HG03064 (cell line): ENCODE results near the gene DOCK10.

ENCODE experiments used
- ATAC-seq: cut with Tn5 transposase; IDR thresholded peaks from one replicate; pipeline ENCODE4 v1.9.1; 2021; ENCODE audit warnings: low read depth; ENCODE audit not compliant: unreplicated experiment

The DOCK10 gene

DNA sequence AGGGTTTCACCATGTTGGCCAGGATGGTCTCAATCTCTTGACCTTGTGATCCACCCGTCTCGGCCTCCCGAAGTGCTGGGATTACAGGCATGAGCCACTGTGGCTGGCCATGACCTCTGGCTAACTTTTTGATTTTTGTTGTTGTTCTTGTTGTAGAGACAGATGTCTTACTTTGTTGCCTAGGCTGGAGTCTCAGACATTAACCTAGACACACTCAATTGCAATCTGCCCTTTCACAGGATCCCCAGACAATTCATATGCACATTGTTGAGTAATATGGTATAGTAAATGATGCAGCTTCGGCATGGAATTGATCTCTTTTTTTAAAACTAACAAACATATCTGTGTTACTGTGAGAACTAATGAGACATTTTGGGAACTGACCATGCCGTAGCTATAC lies 195.6 kb downstream of the DOCK10 start:
- no peak for ATAC-seq

DNA sequence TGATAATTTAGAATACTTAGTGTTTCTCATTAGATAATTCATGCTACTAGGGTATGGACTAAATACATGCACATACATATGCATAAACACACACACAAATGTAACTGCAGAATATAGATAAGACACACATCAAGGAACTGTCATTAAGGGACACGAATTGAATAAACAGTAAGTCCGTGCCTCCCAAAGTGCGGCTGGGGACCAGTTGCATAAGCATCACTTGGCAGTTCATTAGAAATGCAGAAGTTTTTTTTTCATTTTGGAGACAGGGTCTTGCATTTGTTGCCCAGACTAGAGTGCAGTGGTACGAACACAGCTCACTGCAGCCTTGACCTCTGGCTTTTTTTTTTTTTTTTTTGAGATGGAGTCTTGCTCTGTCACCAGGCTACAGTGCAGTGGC lies 196.1 kb downstream of the DOCK10 start:
- ATAC-seq = no peak

DNA sequence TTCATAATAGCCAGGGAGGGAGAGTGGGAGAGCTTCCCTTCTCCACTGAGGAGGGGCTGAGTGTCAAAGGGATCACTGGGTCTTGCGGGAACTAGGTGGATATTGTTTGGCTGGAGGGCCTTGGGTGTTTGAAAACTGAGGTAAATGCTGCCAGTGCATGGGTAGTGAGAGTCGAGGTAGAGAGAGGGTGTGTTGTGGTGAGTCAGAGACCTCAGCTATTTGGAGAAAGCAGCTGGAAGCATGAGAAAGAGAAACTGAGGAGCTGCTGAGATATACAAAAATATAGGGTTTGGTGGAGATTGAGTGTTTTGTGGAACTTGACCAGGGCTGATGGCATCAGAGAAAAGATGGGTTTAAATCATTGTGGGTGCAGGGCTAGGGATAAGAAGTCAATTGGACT lies 199.1 kb downstream of the DOCK10 start:
- no peak for ATAC-seq

DNA sequence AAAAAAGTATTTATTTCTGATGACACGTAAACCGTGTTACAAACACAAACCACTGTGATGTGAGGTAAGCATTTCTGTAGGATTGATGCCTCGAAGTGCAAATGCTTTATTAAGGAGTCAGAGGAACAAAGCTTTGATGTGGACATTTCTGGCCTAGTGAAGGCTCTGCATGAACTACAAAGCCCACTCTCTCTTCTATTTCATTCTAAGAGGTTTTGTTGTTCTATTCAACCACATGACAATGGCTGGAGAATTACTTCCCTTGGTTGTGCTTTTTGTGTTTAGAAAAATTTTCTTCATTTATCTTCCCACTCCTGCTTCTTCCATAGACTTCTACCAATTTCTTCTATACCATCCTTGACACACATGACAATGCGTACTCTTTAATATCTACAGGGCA lies 200.4 kb downstream of the DOCK10 start:
- no peak for ATAC-seq

DNA sequence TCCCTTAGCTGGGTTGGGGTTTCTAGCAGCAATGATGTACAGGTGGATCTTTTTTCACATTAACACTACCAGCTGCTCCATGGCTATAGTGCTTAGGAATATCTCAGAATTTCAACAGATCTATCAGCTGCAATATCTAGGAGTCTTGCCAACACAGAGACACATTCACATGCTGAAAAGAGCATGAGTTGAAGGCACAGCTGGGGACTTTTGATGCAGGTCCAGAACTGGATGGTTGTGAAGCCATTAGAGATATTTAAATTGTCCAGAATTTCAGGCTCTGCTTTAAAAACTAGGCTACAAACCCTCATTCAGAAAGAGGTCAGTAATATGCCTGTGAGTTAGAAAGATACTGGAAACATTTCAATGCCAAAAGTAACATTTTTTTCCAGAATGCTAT lies 203.9 kb downstream of the DOCK10 start:
- ATAC-seq = no peak

DNA sequence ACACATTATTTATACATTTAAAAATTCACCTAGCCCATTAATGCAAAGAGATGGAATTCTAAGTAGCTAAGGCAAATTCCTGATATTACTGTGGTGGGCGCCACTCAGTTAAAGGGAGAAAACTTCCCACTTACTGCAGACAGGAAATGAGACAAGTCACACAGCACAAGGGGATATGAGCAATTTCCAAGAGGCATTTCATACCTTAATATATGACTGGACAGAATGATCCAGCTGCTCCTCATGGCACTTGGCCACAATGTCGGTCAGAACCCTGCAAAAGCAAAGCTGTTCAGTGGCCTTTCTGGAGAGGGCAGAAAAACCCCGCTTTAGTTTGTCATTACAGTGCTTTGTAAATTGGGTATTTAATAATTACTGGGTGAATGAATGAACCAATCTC lies 204.7 kb downstream of the DOCK10 start:
- ATAC-seq = no peak

DNA sequence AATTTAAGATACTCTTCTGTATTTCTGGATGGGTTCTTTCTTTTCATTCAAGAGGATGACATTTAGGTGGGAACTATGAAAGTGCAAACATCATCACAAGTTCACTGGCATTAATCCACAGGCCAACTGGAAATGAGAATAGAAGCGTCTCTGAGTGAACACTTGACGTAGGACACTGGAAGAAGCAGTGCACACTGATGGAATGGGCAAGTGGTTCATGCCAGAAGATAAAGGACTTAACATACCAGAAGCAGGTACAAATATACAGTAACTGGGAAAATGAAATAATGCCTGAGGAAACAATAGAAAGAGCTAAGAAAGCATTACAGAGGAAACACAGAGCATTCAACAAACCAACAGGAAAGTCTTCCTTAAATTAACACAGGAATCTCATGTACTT lies 205.2 kb downstream of the DOCK10 start:
- ATAC-seq = no peak

DNA sequence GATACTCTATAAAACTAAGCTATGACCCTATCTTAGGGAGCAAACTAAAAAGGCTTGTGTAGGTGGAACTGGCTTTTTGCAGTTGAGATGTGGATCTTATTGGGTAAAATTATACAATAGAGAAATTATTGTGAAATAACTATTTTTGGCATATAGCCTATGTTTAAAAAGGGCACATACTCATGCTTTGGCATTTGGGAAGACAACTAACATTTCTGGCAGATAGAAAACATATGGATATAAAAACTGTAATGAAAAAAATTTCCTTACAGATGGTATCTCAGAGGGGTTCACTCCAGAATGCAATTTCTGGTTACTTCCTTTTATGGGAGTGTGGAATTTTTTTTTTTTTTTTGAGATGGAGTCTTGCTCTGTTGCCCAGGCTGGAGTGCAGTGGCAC lies 206.0 kb downstream of the DOCK10 start:
- no peak for ATAC-seq

DNA sequence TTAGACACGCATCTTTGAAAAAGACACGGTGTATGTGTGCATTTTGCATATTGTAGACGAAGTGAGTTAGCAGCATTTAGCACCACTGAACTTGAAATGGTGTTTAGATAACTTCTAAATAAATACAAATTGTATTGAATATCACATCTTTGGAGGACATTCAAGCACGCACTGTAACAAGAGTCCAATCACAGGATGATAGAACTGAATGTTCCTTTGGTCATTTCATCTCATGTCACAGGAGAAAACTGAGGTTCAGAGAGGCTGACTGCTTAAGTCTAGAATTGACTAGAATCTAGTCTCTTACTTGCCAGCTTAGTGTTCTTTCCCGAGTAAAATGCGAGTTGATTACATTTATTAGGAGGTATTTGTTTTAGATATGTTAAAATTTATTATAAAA lies 206.9 kb downstream of the DOCK10 start:
- ATAC-seq = no peak

DNA sequence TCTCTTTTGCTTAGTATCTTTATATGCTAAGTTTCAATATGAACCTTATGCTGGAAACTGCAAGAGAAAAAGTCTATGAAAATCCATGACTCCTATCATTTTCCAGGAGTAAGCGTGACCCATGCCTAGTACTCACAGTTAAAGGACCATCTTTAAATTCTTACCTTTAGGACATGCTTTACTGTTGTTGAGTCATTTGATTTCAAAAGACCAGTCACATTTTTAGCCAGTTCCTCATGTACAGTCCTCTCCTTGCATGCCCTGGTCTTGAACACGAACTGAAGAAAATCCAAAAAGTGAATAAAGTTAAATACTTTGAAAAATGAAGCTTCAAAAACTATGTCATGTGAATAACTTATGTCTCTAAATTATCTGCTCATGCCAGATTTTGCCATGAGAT lies 208.3 kb downstream of the DOCK10 start:
- ATAC-seq = no peak

DNA sequence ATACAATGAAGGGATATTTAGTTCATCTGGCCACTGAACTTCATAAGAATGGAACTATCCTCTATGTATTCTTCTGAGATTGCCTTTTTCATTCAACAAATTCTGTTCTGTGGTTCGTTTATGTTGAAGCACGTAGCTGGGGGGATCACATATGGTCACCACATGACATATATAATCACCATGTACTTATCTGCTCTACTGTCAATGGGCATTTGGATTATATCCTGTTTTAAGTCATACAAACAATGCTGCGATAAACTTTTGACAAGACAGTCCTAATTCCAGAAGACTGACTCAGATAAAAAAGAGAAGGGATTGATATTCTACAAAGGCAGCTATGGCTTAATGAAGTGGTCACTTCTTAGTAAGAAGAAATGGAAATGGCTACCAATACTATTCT lies 210.1 kb downstream of the DOCK10 start:
- no peak for ATAC-seq

DNA sequence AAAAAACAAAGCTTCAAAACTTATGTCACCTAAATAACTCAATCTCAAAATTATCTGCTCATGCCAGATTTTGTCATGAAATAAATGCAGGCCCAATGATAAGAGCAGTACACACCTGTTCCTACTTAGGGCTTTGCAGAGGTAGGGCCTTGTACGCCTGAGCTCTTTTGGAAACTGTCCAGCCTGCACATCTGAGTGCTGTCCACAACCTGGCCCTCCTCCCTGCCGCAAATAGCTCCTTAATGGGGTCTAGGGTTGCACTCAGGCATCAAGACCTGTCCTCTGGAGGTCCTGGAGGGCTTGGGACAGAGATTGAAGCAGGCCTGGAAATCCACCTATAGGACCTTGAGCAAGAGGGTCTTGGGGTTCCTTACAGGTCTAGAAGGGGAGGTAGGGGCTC lies 210.7 kb downstream of the DOCK10 start:
- no peak for ATAC-seq

DNA sequence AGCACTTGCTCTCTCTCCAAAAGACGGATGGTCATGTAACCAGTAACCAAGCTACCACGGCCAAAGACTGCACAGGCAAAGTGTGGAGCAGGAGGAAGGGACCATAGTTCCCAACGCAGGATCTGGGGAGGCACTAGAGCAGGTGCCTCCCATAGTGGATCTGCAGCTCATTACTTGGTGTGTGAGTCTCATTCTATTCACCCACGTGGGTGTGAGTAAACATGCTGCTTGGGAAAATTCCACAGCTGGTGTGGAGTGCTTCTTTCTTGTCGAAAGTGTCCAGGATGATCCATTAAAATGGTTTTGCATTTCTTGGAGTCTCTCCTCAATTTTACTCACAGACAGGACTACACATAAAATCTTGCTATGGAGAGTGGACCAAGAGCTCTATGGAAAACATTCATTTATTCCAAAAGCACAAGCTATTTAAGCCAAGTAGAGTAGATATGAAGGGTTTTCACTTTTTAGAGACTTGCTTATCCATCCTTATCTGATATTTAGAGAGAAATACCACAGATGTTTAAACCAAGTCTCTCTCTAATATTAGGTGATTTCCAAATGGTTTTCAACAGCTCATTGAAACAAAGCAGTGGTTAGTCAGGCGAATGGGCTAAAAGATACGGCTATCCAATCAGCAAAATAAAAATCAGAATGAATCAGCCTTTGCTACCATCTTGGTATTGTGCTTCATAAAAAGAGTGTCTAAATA lies 221.8 kb downstream of the DOCK10 start:
- ATAC-seq = no peak

DNA sequence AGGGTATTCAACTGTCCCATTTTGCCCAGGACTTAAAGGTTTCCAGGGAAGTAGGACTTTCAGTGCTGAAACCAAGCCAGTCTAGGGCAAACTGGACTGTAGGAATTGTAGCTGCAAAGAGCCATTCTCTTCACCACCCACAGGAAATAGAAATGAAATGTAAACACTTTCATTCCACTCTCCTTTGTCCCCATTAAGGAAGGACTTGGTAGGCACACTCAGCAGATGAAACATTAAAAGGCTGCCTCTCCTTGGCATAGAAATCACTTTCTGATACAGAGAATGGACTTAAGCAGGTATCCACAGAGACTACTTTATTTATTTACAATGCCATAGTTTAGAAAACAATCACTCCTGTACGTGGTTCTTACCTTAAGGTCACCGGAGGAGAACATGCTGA lies 223.2 kb downstream of the DOCK10 start:
- no peak for ATAC-seq

DNA sequence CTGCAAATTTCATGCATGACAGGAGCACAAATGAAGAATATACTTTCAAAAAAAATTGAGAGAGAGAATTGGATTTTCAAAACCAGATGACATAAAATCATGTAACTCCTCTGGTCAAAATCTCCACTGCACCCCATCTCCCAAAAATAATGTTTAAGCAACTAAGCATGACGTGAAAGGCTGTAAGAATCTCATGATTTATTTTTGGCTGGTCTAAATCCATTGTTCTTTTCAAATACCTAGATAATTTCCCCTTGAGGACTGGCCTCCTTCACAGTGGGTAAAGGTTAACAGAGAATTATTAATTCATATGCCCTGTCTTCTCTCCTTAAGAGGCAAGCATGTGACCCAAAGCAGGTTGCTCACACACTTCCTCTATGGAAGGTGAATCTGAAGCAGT lies 224.6 kb downstream of the DOCK10 start:
- no peak for ATAC-seq

DNA sequence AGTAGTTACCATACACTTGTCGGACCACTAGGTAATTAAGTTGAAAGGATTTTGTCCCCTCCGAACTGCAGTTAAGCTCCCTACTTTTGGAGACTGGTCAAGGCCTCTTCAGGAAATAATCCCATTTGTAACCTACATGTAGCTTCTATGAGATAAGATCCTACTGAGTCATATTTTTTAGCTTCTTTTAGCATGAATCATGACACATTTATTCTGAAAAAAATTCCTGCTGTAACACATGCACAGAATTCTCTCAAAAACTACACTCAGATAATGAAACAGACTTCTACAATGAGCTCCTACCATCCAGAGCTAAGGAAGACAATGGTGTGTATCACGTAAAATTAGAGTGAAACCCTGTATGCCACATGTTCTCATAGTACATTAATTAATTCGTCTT lies 225.5 kb downstream of the DOCK10 start:
- no peak for ATAC-seq

DNA sequence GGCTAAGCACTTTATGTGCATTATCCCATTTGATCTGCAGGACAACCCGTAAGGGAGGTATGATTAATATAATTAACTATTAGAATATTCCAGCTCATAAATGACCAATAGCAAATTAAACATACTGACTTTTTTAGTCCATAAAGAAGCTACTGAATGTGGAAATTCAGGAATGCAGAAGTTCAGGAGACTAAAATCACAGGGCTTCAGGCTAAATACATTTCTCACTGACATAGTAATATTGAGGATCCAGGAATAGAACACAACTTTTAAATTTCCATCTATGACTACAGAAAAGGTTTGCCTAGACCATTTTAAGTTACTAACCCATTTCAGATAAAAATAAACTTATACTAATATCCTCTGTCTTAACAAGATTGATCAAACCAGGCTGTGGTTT lies 228.7 kb downstream of the DOCK10 start:
- ATAC-seq = no peak

DNA sequence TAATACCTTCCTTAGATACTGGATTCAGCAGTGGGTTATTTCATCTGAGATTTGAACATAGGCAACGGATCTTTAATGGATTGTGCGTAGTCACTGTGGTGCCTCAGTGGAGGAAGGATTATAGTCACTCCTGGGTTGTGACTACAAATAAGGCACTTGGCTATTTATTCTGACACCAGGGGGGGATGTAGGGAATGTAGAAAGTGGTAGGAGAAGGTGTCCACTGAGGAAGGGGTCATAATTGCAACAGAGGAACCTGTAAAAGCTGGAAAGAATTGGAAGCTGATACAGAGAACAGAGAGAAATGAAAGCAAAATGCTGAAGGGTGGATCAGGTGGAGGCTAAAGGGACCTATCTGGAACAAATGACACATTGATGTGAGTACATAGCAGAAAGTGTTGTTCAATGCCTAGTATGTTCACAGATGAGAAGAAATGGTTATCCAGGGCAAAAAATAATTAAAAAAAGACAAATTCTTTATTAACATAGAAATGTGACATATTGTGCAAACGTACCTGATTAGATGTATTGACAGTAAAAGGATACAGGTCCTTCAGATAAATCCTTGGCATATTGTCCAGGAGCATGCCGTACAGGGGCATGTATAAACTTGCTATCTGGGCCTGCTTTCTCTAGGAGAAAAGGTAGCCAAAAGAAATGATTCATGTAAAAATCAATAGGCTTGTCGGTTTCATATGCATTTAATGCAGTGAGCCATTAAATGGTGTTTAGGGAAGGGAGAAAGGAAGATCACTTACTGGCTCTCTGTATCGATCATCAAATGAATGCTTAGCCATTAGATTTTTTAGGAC lies 234.9 kb downstream of the DOCK10 start:
- no peak for ATAC-seq

DNA sequence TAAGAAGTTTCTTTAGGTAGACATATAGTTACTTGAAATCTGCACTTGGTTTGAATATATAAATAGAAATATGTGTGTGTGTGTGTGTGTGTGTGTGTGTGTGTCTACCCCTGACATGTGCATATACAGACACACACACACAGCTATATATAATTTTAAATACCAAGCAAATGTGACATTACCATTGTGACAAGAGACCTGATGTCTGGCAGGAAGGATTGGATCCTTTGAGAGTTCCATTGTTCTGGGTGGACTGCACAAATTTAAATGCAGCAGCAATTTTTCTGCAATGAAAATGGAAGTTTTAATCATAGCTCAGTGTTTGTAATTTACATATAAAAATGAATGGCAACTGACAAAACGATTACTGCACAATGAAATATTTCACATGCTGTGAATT lies 238.3 kb downstream of the DOCK10 start:
- ATAC-seq = no peak

DNA sequence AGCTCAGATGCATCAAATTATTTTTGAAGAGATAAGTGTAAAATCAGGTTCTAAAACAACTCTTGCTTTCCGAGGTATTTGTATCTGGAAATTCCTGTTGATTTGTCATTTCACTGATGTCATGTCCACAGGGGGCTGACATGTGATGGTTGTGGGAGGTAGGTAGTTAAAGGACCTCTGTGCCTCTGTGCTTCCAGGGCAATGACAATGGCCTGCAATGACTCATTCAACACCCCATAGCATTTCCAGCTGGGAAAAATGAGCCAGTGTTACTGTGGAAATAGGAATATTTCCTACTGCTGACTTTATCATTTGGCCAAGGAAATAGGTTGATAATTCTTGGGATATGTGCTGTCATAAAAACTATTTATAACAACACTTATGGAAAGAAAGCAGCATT lies 239.9 kb downstream of the DOCK10 start:
- no peak for ATAC-seq

DNA sequence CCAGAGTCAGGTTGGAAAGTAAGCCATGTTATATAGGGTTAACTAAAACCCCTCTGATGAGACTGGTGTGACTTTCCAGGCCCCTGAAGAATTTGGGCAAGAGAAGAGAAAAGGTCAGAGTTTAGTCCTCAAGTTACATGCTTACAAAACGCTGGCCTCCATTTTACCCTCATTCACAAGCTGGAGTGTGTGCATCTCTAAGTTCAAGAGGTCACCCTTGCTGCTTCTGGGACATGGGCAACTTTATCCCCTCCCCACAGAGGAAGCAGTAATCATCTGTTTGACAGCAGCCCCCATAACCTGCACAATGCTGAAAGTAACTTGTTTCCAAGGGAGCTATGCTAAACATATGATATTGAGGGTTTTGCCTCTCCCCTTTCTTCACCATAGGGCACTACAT lies 240.9 kb downstream of the DOCK10 start:
- no peak for ATAC-seq

DNA sequence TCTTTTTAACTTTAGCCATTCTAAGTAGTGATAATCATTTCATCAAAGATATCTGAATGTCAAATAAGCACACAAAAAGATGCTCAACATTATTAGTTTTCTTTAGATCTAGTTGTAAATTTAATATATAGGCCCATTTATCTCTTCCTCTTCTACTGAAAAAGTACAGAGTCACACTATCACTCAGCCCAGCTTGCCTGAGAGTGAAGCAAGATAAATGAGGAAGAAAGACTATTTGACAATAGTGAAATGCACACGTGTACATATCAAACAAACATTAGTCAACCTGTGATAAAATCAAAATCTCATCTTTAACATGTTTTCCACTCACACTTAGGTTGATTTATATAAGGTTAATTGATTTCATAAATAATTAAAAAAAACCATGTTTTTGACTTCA lies 242.6 kb downstream of the DOCK10 start:
- ATAC-seq = no peak
